ENCODE data around the gene KRT16. TPM values are rescaled to one million over a fixed set of nuclear protein-coding genes. Genes with fewer than 3 reads are reported as not detected.

KRT16 gene
- total and polyA plus RNA-seq, 8 donors, result 1.1 to 32.8 (median 1.3) TPM; not detected in 5

GRCh38 chr17:41657936-41658335, 45.4 kb upstream of the KRT16 start:
- TF ChIP-seq CTCF (IDR thresholded peaks at IDR 0.05) (no peak), POLR2AphosphoS5 (IDR thresholded peaks at IDR 0.05) (no peak), POLR2A (IDR thresholded peaks at IDR 0.05) (no peak), EP300 (IDR thresholded peaks at IDR 0.05) (no peak)
- Histone ChIP-seq H3K9me3 (no peaks in the 10 kb centered on the region), H3K27me3 (no peaks in the 10 kb centered on the region), H3K4me1 (peaks cover 29 to 65% (median 45%) of the 10 kb centered on the region in 4 donors), H3K27ac (peak overlapping the region; percentile 77 to 93 (median 88)), H3K4me3 (no peak overlapping the region), H3K36me3 (no peaks in the 10 kb centered on the region)
- intact Hi-C loops (cut with DNase I; ENCODE audit: low total_unique reads), result loop anchor here (10.0 kb wide), 1 partner anchor 753 kb away; no protein-coding TSS in a partner anchor
- WGBS, 5 donors, result 54 to 71% (median 66%) methylated on average over 10 to 12 of the region's 12 CpGs
- DNase-seq, result peak in 1 of 2 donors; percentile 39

- Histone ChIP-seq H3K4me3 (no peak overlapping the region), H3K27me3 (no peaks in the 10 kb centered on the region), H3K9me3 (no peaks in the 10 kb centered on the region), H3K4me1 (peaks cover 32 to 65% (median 51%) of the 10 kb centered on the region in 4 donors), H3K27ac (peak overlapping the region; percentile 77 to 93 (median 88)), H3K36me3 (no peaks in the 10 kb centered on the region)
- DNase-seq, result no peak
- 79 to 98% (median 87%) methylated on average over 7 to 16 of the region's 16 CpGs for WGBS, 5 donors
- intact Hi-C loops (cut with DNase I; ENCODE audit: low total_unique reads), result loop anchor here (10.0 kb wide), 1 partner anchor 752 kb away; no protein-coding TSS in a partner anchor
- TF ChIP-seq EP300 (IDR thresholded peaks at IDR 0.05), result no peak
- no peak for TF ChIP-seq POLR2A (IDR thresholded peaks at IDR 0.05)
- no peak for TF ChIP-seq POLR2AphosphoS5 (IDR thresholded peaks at IDR 0.05)
- TF ChIP-seq CTCF (IDR thresholded peaks at IDR 0.05), result no peak
Measured at GRCh38 chr17:41657176-41657754, 44.7 kb upstream of the KRT16 start.

GRCh38 chr17:41656249-41657023, 43.9 kb upstream of the KRT16 start:
- Histone ChIP-seq H3K4me3 (no peak overlapping the region), H3K4me1 (peaks cover 38 to 72% (median 58%) of the 10 kb centered on the region in 4 donors), H3K9me3 (no peaks in the 10 kb centered on the region), H3K36me3 (no peaks in the 10 kb centered on the region), H3K27ac (peak overlapping the region; percentile 77 to 93 (median 88)), H3K27me3 (no peaks in the 10 kb centered on the region)
- intact Hi-C loops (cut with DNase I; ENCODE audit: low total_unique reads), result loop anchor here (10.0 kb wide), 1 partner anchor 752 kb away; no protein-coding TSS in a partner anchor
- TF ChIP-seq POLR2AphosphoS5 (IDR thresholded peaks at IDR 0.05) (no peak), POLR2A (IDR thresholded peaks at IDR 0.05) (no peak), CTCF (IDR thresholded peaks at IDR 0.05) (no peak), EP300 (IDR thresholded peaks at IDR 0.05) (no peak)
- DNase-seq, result peak in 1 of 2 donors; percentile 29
- 52 to 76% (median 65%) methylated on average over 15 to 16 of the region's 16 CpGs for WGBS, 5 donors

GRCh38 chr17:41655611-41656111, 43.1 kb upstream of the KRT16 start:
- Histone ChIP-seq H3K4me1 (peaks cover 45 to 80% (median 66%) of the 10 kb centered on the region in 4 donors), H3K4me3 (no peak overlapping the region), H3K27me3 (no peaks in the 10 kb centered on the region), H3K9me3 (no peaks in the 10 kb centered on the region), H3K36me3 (no peaks in the 10 kb centered on the region), H3K27ac (peak overlapping the region; percentile 77 to 93 (median 88))
- DNase-seq, result peak; percentile 92 to 96
- TF ChIP-seq POLR2AphosphoS5 (IDR thresholded peaks at IDR 0.05) (peak in 2 of 3 donors; percentile 85 to 87), POLR2A (IDR thresholded peaks at IDR 0.05) (peak in 1 of 4 donors; percentile 18), EP300 (IDR thresholded peaks at IDR 0.05) (no peak), CTCF (IDR thresholded peaks at IDR 0.05) (no peak)
- intact Hi-C loops (cut with DNase I; ENCODE audit: low total_unique reads), result loop anchor here (10.0 kb wide), 1 partner anchor 751 kb away; no protein-coding TSS in a partner anchor
- whole genome bisulfite sequencing, 5 donors, result 25 to 50% (median 36%) methylated on average over 7 to 18 of the region's 18 CpGs

Data from stomach (tissue), 9 donors.